HG02870 (cell line): Measurements from ENCODE around the gene TLR4.

Source experiments
- ATAC-seq: cut with Tn5 transposase; IDR thresholded peaks from one replicate; pipeline ENCODE4 v1.9.1; 2021; ENCODE audit warnings: mild to moderate bottlenecking, moderate library complexity; ENCODE audit not compliant: unreplicated experiment

Gene TLR4

GRCh38 chr9:117742131-117742530 lies 37.9 kb downstream of the TLR4 start:
- ATAC-seq = no peak

- no peak for ATAC-seq
Observed at GRCh38 chr9:117744369-117744768, 40.2 kb downstream of the TLR4 start.

GRCh38 chr9:117744856-117745389 lies 40.7 kb downstream of the TLR4 start:
- ATAC-seq = no peak

- no peak for ATAC-seq
Observed at GRCh38 chr9:117745598-117745997, 41.4 kb downstream of the TLR4 start.

- no peak for ATAC-seq
Observed at GRCh38 chr9:117746263-117746662, 42.1 kb downstream of the TLR4 start.

- no peak for ATAC-seq
Observed at GRCh38 chr9:117747386-117747970, 43.3 kb downstream of the TLR4 start.

GRCh38 chr9:117750401-117750800 lies 46.2 kb downstream of the TLR4 start:
- no peak for ATAC-seq

- no peak for ATAC-seq
Observed at GRCh38 chr9:117752894-117753293, 48.7 kb downstream of the TLR4 start.

- no peak for ATAC-seq
Observed at GRCh38 chr9:117757561-117758190, 53.5 kb downstream of the TLR4 start.

GRCh38 chr9:117763314-117763713 lies 59.1 kb downstream of the TLR4 start:
- ATAC-seq = no peak

GRCh38 chr9:117768750-117769395 lies 64.7 kb downstream of the TLR4 start:
- no peak for ATAC-seq

GRCh38 chr9:117771136-117771535 lies 66.9 kb downstream of the TLR4 start:
- no peak for ATAC-seq

GRCh38 chr9:117772960-117773359 lies 68.8 kb downstream of the TLR4 start:
- ATAC-seq = no peak
